K562 (cell line): ENCODE results near the gene TBC1D17. TPM values are rescaled to one million over a fixed set of nuclear protein-coding genes. Genes with fewer than 3 reads are reported as not detected.
A peak's percentile ranks its signal among the peaks of the same experiment; 100 is the strongest.

Experiments
- CBFA2T2 ChIP-seq: fragments of 450-650 bp; conservative IDR thresholded peaks from 2 replicates; pipeline ENCODE4 v1.6.1; 2017; ENCODE audit warnings: mild to moderate bottlenecking
- CBFA2T3 ChIP-seq: fragments of 450-650 bp; IDR thresholded peaks from 2 replicates; pipeline ENCODE4 v1.6.1; 2017
- FOSL1 ChIP-seq: fragments of 200-800 bp; sonication (Bioruptor generic); conservative IDR thresholded peaks from 2 replicates; pipeline ENCODE4 v1.6.1; 2016; ENCODE audit warnings: missing genetic modification characterization, missing compliant biosample characterization
- FOXK2 ChIP-seq, 2 experiments: fragments of 450-650 bp; IDR thresholded peaks in 1 of 2; conservative IDR thresholded peaks in 1 of 2; 2 replicates each; pipeline ENCODE4 v1.6.1; 2016; ENCODE audit warnings: low read depth in 2 of 2, mild to moderate bottlenecking in 1 of 2
- KDM1A ChIP-seq, 2 experiments: fragments of 450-650 bp; IDR thresholded peaks; 2 replicates each; pipeline ENCODE4 v1.6.1; 2016; ENCODE audit warnings: mild to moderate bottlenecking in 2 of 2
- MCM5 ChIP-seq: fragments of 450-650 bp; IDR thresholded peaks from 2 replicates; pipeline ENCODE4 v1.6.1; 2016; ENCODE audit warnings: low read depth
- NEUROD1 ChIP-seq: fragments of 150-350 bp; IDR thresholded peaks from 2 replicates; pipeline ENCODE4 v1.6.1; 2014; ENCODE audit warnings: borderline replicate concordance, low read length, low read depth; ENCODE audit not compliant: partially characterized antibody
- NFIC ChIP-seq: fragments of 450-650 bp; IDR thresholded peaks from 2 replicates; pipeline ENCODE4 v1.6.1; 2017; ENCODE audit warnings: mild to moderate bottlenecking, inconsistent platforms
- PRDM10 ChIP-seq: fragments of 450-650 bp; IDR thresholded peaks from 2 replicates; pipeline ENCODE4 v1.6.1; 2018; ENCODE audit not compliant: partially characterized antibody
- RBM17 ChIP-seq: fragments of 200-400 bp; formaldehyde crosslinking; IDR thresholded peaks from 2 replicates; pipeline ENCODE4 v1.6.1; 2017; ENCODE audit warnings: low read depth, mild to moderate bottlenecking, low read length, borderline replicate concordance
- SLC30A9 ChIP-seq: fragments of 250-450 bp; sonication (Bioruptor Pico); IDR thresholded peaks from 2 replicates; pipeline ENCODE4 v1.8.0; 2022; ENCODE audit warnings: mild to moderate bottlenecking, moderate library complexity
- SMC3 ChIP-seq: conservative IDR thresholded peaks from 2 replicates; pipeline ENCODE4 v1.6.1; 2011; ENCODE audit warnings: low read depth, low read length, improper control_type of control experiment; ENCODE audit not compliant: insufficient read depth
- SUPT5H ChIP-seq: fragments of 450-650 bp; IDR thresholded peaks from 2 replicates; pipeline ENCODE4 v1.6.1; 2016
- TAF7 ChIP-seq: fragments of 450-650 bp; IDR thresholded peaks from 2 replicates; pipeline ENCODE4 v1.6.1; 2016; ENCODE audit warnings: missing genetic modification characterization, missing compliant biosample characterization
- ZNF398 ChIP-seq: fragments of 250-450 bp; sonication (Bioruptor Pico); IDR thresholded peaks from 2 replicates; pipeline ENCODE4 v1.8.0; 2021; ENCODE audit warnings: moderate library complexity, mild to moderate bottlenecking, inconsistent platforms
- ZNF507 ChIP-seq: conservative IDR thresholded peaks from 2 replicates; pipeline ENCODE4 v1.6.1; 2017; ENCODE audit warnings: missing genetic modification characterization, missing compliant biosample characterization
- ZNF764 ChIP-seq: fragments of 250-450 bp; sonication (Bioruptor Pico); IDR thresholded peaks from 2 replicates; pipeline ENCODE4 v1.4.0; 2020; ENCODE audit warnings: low read depth, mild to moderate bottlenecking, moderate library complexity
- ZNF77 ChIP-seq: fragments of 250-450 bp; sonication (Bioruptor Pico); IDR thresholded peaks from 2 replicates; pipeline ENCODE4 v1.5.0; 2020
- polyA plus RNA-seq, 8 experiments: library from polyadenylated mRNA; depleted of rRNA in 4 of 8; stranded (reverse) in 5 of 8; unstranded in 3 of 8; fragments of >200 nt; fragmentation: Nextera tagmentation in 2 of 8; fragmentation: Illumina TruSeq in 1 of 8; extraction: Ambion mirVana in 2 of 8; extraction: Trizol in 1 of 8; gene quantifications; 2 replicates each; pipeline versions ENCODE4 v1.2.1 to v1.2.3, GENCODE V29; 2011 to 2014; ENCODE audit warnings: inconsistent platforms in 1 of 8, missing spikeins in 1 of 8
- total RNA-seq, 7 experiments: library from RNA; depleted of rRNA in 6 of 7; stranded (reverse); fragments of >200 nt in 6 of 7; fragmentation: Illumina TruSeq in 2 of 7; extraction: Trizol in 2 of 7; gene quantifications; 2 replicates each; pipeline versions ENCODE4 v1.2.1 to v1.2.3, GENCODE V29; 2011 to 2021; ENCODE audit warnings: low replicate concordance in 1 of 7
- TF ChIP-seq, protein P1 (sequence below), 3 experiments: IDR thresholded peaks in 2 of 3; conservative IDR thresholded peaks in 1 of 3; 2 replicates each; pipeline ENCODE4 v1.5.1; 2011 to 2012; ENCODE audit warnings: low read length in 3 of 3, mild to moderate bottlenecking in 3 of 3, control low read depth in 2 of 3, improper control_type of control experiment in 1 of 3, inconsistent platforms in 1 of 3, low read depth in 1 of 3, mixed read lengths in 1 of 3, moderate library complexity in 1 of 3; ENCODE audit not compliant: insufficient read depth in 2 of 3
- TF ChIP-seq, protein P2 (sequence below), 2 experiments: fragments of 450-650 bp; IDR thresholded peaks; 2 replicates each; pipeline ENCODE4 v1.6.1; 2016

The TBC1D17 gene
- total and polyA plus RNA-seq, 9 of the 15 experiments (the other 6 are each of a cell fraction or from before 2014, with no cell fraction given), result 0.42 to 16.0 (median 3.8) TPM

GRCh38 chr19:49849433-49850220 is 27.9 kb upstream of the TBC1D17 start (continued):
- TF ChIP-seq MCM5, result no peak
- TF ChIP-seq NEUROD1, result no peak
- peak; percentile 4 for TF ChIP-seq PRDM10
- TF ChIP-seq CBFA2T2, result no peak
- TF ChIP-seq ZNF398 (CRISPR knock-in tag), result no peak
- no peak for TF ChIP-seq FOSL1
- no peak for TF ChIP-seq RBM17
- no peak for TF ChIP-seq ZNF764 (CRISPR knock-in tag)
- TF ChIP-seq, protein P1, sequence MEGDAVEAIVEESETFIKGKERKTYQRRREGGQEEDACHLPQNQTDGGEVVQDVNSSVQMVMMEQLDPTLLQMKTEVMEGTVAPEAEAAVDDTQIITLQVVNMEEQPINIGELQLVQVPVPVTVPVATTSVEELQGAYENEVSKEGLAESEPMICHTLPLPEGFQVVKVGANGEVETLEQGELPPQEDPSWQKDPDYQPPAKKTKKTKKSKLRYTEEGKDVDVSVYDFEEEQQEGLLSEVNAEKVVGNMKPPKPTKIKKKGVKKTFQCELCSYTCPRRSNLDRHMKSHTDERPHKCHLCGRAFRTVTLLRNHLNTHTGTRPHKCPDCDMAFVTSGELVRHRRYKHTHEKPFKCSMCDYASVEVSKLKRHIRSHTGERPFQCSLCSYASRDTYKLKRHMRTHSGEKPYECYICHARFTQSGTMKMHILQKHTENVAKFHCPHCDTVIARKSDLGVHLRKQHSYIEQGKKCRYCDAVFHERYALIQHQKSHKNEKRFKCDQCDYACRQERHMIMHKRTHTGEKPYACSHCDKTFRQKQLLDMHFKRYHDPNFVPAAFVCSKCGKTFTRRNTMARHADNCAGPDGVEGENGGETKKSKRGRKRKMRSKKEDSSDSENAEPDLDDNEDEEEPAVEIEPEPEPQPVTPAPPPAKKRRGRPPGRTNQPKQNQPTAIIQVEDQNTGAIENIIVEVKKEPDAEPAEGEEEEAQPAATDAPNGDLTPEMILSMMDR (IDR thresholded peaks at IDR 0.05 in 2 of 3, conservative IDR thresholded peaks at IDR 0.05 in 1 of 3; ENCODE audit: insufficient read depth in 2 of 3, low read depth in 1 of 3, low read length in 3 of 3), result no peak
- TF ChIP-seq SLC30A9 (CRISPR knock-in tag), result no peak
- TF ChIP-seq TAF7, result no peak
- no peak for TF ChIP-seq FOXK2 (conservative IDR thresholded peaks at IDR 0.05 in 1 of 2, IDR thresholded peaks at IDR 0.05 in 1 of 2; ENCODE audit: low read depth in 2 of 2)
- TF ChIP-seq, protein P2, sequence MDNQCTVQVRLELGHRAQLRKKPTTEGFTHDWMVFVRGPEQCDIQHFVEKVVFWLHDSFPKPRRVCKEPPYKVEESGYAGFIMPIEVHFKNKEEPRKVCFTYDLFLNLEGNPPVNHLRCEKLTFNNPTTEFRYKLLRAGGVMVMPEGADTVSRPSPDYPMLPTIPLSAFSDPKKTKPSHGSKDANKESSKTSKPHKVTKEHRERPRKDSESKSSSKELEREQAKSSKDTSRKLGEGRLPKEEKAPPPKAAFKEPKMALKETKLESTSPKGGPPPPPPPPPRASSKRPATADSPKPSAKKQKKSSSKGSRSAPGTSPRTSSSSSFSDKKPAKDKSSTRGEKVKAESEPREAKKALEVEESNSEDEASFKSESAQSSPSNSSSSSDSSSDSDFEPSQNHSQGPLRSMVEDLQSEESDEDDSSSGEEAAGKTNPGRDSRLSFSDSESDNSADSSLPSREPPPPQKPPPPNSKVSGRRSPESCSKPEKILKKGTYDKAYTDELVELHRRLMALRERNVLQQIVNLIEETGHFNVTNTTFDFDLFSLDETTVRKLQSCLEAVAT (IDR thresholded peaks at IDR 0.05), result peak; percentile 61 to 70; a peak in 2 of 4 replicates
- no peak for TF ChIP-seq ZNF507 (tag)
- TF ChIP-seq KDM1A (IDR thresholded peaks at IDR 0.05), result 0 out of 4 replicates have a peak, but pooled peaks of 1 of the 2 experiments have one; percentile 13
- no peak for TF ChIP-seq SUPT5H
- peak; percentile 16; the same call in 1 of the 2 replicates for TF ChIP-seq NFIC
- no peak for TF ChIP-seq CBFA2T3
- no peak for TF ChIP-seq SMC3
- no peak for TF ChIP-seq ZNF77
